HCT116 (cell line): Measurements from ENCODE around the gene MAP3K4. TPM values are rescaled to one million over a fixed set of nuclear protein-coding genes. Genes with fewer than 3 reads are reported as not detected.

Experiments
- ATAC-seq: fragments of 200-7000 bp; cut with Tn5 transposase; 2 replicates; pipeline ENCODE4 v1.9.1; 2020; ENCODE audit warnings: mild to moderate bottlenecking, moderate library complexity
- BruUV-seq: library from RNA; stranded (reverse); fragments of 400-500 nt; replicated peaks from 2 replicates; lab custom pipeline; 2021; lab: Mats Ljungman, UMichigan
- CTCF ChIA-PET: fragments of 300-600 bp; sonication (Branson Sonifier 250); formaldehyde crosslinking; loops from one replicate; lab custom pipeline; 2021; ENCODE audit warnings: antibody characterized with exemption; lab: Charles Lee
- POLR2A ChIA-PET: fragments of 300-600, 350-600 bp; sonication (Branson Sonifier 250); formaldehyde crosslinking; loops from one replicate; lab custom pipeline; 2021; ENCODE audit warnings: antibody characterized with exemption; lab: Charles Lee
- RAD21 ChIA-PET, 2 experiments: fragments of 300-600 bp; sonication (Branson Sonifier 250); formaldehyde crosslinking; loops; one replicate each; lab custom pipeline; 2023; ENCODE audit warnings: low total read pairs in 2 of 2; ENCODE audit not compliant: uncharacterized antibody in 2 of 2, unreplicated experiment in 2 of 2, low non-redundant PET in 1 of 2; lab: Charles Lee
- DNase-seq: peaks from one replicate; pipeline ENCODE4 v3.0.0-alpha.2; 2010; ENCODE audit warnings: low read depth, low spot score
- H2AFZ ChIP-seq: fragments of 200-600 bp; shearing (Covaris generic), sonication (generic); 2 replicates; pipeline ENCODE4 v1.6.1; 2017; ENCODE audit warnings: low read depth, mixed run types, mixed read lengths, antibody characterized with exemption, low read length; ENCODE audit not compliant: poor library complexity, severe bottlenecking
- H3K27ac ChIP-seq: 2 replicates; pipeline ENCODE4 v1.5.1; 2012; ENCODE audit warnings: low read depth, low read length
- H3K27me3 ChIP-seq: fragments of 200-600 bp; sonication (generic); 2 replicates; pipeline ENCODE4 v1.6.1; 2016; ENCODE audit warnings: mixed run types, low read length, mixed read lengths; ENCODE audit not compliant: insufficient read depth
- H3K36me3 ChIP-seq, 2 experiments: fragments of 200-500 bp in 1 of 2; fragments of 200-600 bp in 1 of 2; sonication (Bioruptor generic) in 1 of 2; sonication (generic) in 1 of 2; 2 replicates each; pipeline versions ENCODE4 v1.5.1 to v1.6.1; 2014 to 2016; ENCODE audit warnings: low read length in 2 of 2, inconsistent platforms in 1 of 2, mixed read lengths in 1 of 2, mixed run types in 1 of 2; ENCODE audit not compliant: insufficient read depth in 2 of 2, control insufficient read depth in 1 of 2
- H3K4me1 ChIP-seq, 2 experiments: fragments of 200-600 bp in 1 of 2; sonication (generic) in 1 of 2; 2 replicates each; pipeline versions ENCODE4 v1.5.1 to v1.6.1; 2012 to 2017; ENCODE audit warnings: low read length in 2 of 2, inconsistent platforms in 1 of 2, mild to moderate bottlenecking in 1 of 2, mixed read lengths in 1 of 2, mixed run types in 1 of 2, moderate library complexity in 1 of 2; ENCODE audit not compliant: insufficient read depth in 2 of 2, control insufficient read depth in 1 of 2
- H3K4me2 ChIP-seq: fragments of 200-600 bp; sonication (generic); 2 replicates; pipeline ENCODE4 v1.6.1; 2017; ENCODE audit warnings: mixed run types, low read length, mixed read lengths
- H3K4me3 ChIP-seq, 2 experiments: fragments of 200-600 bp in 1 of 2; sonication (generic) in 1 of 2; replicated peaks in 1 of 2; 2 replicates each; pipeline ENCODE4 v1.5.1; 2011 to 2016; ENCODE audit warnings: low read length in 2 of 2, control low read depth in 1 of 2, low read depth in 1 of 2, mild to moderate bottlenecking in 1 of 2, mixed read lengths in 1 of 2, mixed run types in 1 of 2
- H3K79me2 ChIP-seq: fragments of 200-600 bp; sonication (generic); 2 replicates; pipeline ENCODE4 v1.6.1; 2017; ENCODE audit warnings: mild to moderate bottlenecking, mixed run types, low read length, moderate library complexity, mixed read lengths; ENCODE audit not compliant: insufficient read depth
- H3K9ac ChIP-seq: fragments of 200-600 bp; sonication (generic); 2 replicates; pipeline ENCODE4 v1.6.1; 2016; ENCODE audit warnings: low read length, mixed read lengths
- H3K9me2 ChIP-seq: fragments of 200-600 bp; sonication (generic), shearing (Covaris generic); 2 replicates; pipeline ENCODE4 v1.6.1; 2017; ENCODE audit warnings: mixed run types, mild to moderate bottlenecking, moderate library complexity; ENCODE audit not compliant: insufficient read depth
- H3K9me3 ChIP-seq, 2 experiments: fragments of 200-500 bp in 1 of 2; fragments of 200-600 bp in 1 of 2; sonication (Bioruptor generic) in 1 of 2; sonication (generic) in 1 of 2; 2 replicates each; pipeline ENCODE4 v1.6.1; 2014 to 2017; ENCODE audit warnings: low read length in 2 of 2, mixed read lengths in 2 of 2, inconsistent platforms in 1 of 2, low read depth in 1 of 2, mild to moderate bottlenecking in 1 of 2, mixed run types in 1 of 2, moderate library complexity in 1 of 2; ENCODE audit not compliant: control insufficient read depth in 1 of 2, insufficient read depth in 1 of 2
- H4K20me1 ChIP-seq: fragments of 200-600 bp; sonication (generic), shearing (Covaris generic); 2 replicates; pipeline ENCODE4 v1.6.1; 2017; ENCODE audit warnings: mixed run types, mild to moderate bottlenecking, moderate library complexity; ENCODE audit not compliant: insufficient read depth
- CEBPB ChIP-seq: IDR thresholded peaks from 2 replicates; pipeline ENCODE4 v1.6.1; 2012; ENCODE audit warnings: low read depth
- ELF1 ChIP-seq: IDR thresholded peaks from 2 replicates; pipeline ENCODE4 v1.6.1; 2012; ENCODE audit warnings: low read depth, borderline replicate concordance
- EZH2phosphoT487 ChIP-seq: fragments of 200-600 bp; IDR thresholded peaks from 2 replicates; pipeline ENCODE4 v1.6.1; 2018; ENCODE audit warnings: antibody characterized with exemption, borderline replicate concordance
- SRF ChIP-seq: IDR thresholded peaks from 2 replicates; pipeline ENCODE4 v1.6.1; 2012; ENCODE audit warnings: low read depth
- YY1 ChIP-seq: IDR thresholded peaks from 2 replicates; pipeline ENCODE4 v1.6.1; 2011; ENCODE audit warnings: low read length, low read depth, moderate library complexity, mild to moderate bottlenecking; ENCODE audit not compliant: insufficient replicate concordance; ENCODE audit errors: extremely low read depth
- ZNF274 ChIP-seq: fragments of 200-500 bp; sonication (Bioruptor generic); IDR thresholded peaks from 2 replicates; pipeline ENCODE4 v1.6.1; 2014; ENCODE audit warnings: mild to moderate bottlenecking, low read depth, low read length, inconsistent platforms
- intact Hi-C: fragments of 100-400 bp; cut with micrococcal nuclease; formaldehyde crosslinking; loops from 2 replicates; pipeline ENCODE4 v1.10.0; 2022
- total RNA-seq: library from RNA; stranded (reverse); gene quantifications from one replicate; pipeline ENCODE4 v1.2.1, GENCODE V29; 2021; ENCODE audit not compliant: unreplicated experiment
- TF ChIP-seq, protein P1 (sequence below): IDR thresholded peaks from 2 replicates; pipeline ENCODE4 v1.6.1; 2012
- TF ChIP-seq, protein P2 (sequence below): IDR thresholded peaks from 2 replicates; pipeline ENCODE4 v1.6.1; 2011; ENCODE audit warnings: mild to moderate bottlenecking, low read length, moderate library complexity; ENCODE audit not compliant: insufficient replicate concordance; ENCODE audit errors: extremely low read depth
- TF ChIP-seq, protein P3 (sequence below): IDR thresholded peaks from 2 replicates; pipeline ENCODE4 v1.6.1; 2012

The MAP3K4 gene
- total RNA-seq, 1 experiment from 2014 or later, result 46.5 TPM

DNA sequence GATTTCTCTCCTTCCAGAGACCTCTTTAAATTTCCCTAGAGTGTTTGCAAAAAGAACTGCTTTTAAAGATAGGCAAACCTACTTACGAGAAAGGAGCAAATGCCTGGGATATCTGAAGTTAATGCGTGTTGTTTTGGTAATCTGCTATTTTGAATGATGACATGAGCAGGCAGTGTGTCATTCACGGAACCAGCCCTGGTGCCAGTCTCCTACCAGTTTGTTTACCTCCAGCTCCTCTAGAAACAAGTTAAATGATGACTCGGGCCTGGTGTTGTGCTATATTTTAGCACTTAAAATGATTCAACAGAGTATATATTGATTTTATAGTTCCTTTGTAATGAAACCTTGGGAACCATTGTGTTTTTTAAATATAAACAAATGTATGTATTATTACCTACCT lies 41.1 kb upstream of the MAP3K4 start:
- Histone ChIP-seq H3K9me2 (no peaks in the 10 kb centered on the region), H3K9me3 (no peaks in the 10 kb centered on the region), H3K79me2 (no peaks in the 10 kb centered on the region), H3K27me3 (no peaks in the 10 kb centered on the region), H3K4me2 (no peak overlapping the region), H4K20me1 (no peaks in the 10 kb centered on the region), H2AFZ (no peak overlapping the region), H3K36me3 (no peaks in the 10 kb centered on the region), H3K4me3 (no peak overlapping the region), H3K9ac (no peak overlapping the region), H3K4me1 (no peaks in the 10 kb centered on the region), H3K27ac (no peak overlapping the region)
- no peak for DNase-seq
- no peak for ATAC-seq
- intact Hi-C loops, result no loop called here
- ChIA-PET RAD21 (no interaction called here), CTCF (no interaction called here), POLR2A (no interaction called here)
- TF ChIP-seq ELF1, result no peak
- no TSS peak for BruUV-seq

DNA sequence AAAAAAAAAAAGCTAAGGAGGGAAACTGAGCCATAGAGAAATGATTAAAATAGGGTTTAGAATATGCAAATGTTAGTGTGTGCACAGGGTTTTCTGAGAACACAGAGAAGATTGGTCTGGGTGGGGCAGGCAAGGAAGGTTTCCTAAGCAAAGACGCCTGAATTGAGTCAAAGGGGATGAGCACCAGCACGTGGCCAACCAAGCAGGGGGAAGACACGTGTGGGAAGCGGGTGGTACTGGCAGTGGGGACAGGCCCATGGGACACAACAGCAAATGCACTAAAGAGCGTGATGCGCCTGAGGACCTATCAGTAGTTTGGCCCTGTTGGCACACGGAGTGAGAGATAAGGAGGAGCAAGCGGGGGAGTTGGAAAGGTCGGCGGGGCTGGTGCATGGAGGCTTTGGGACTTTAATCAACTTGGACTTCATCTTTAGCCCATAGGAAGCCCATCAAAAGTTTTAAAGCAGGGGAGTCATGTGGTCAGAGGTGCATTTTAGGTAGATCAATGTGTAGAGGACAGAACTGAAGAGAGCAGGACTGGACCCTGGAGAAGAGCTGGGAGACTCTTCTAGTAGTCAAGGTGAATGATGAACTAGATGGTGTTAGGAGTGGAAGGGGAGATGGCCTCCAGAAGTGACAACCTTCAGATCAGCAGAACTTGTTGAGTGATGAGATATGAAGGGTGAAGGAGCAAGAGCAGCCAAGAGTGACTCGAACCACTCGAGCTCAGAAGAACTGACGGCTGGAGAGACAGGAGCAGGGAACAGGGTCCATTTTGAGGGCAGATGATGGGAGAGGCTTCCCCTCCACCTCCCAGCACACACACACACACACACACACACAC lies 40.2 kb upstream of the MAP3K4 start:
- ATAC-seq (no peak), DNase-seq (no peak)
- POLR2A ChIA-PET, result no interaction called here
- Histone ChIP-seq H3K79me2 (no peaks in the 10 kb centered on the region), H3K9ac (no peak overlapping the region), H3K36me3 (no peaks in the 10 kb centered on the region), H3K9me2 (no peaks in the 10 kb centered on the region), H3K27me3 (no peaks in the 10 kb centered on the region), H3K9me3 (no peaks in the 10 kb centered on the region), H3K4me2 (no peak overlapping the region), H3K4me3 (no peak overlapping the region), H2AFZ (no peak overlapping the region), H3K27ac (no peak overlapping the region), H4K20me1 (no peaks in the 10 kb centered on the region), H3K4me1 (no peaks in the 10 kb centered on the region)
- intact Hi-C loops, result no loop called here
- BruUV-seq, result no TSS peak
- TF ChIP-seq ZNF274, result no peak
- TF ChIP-seq, protein P1, sequence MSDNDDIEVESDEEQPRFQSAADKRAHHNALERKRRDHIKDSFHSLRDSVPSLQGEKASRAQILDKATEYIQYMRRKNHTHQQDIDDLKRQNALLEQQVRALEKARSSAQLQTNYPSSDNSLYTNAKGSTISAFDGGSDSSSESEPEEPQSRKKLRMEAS, result no peak
- TF ChIP-seq, protein P2, sequence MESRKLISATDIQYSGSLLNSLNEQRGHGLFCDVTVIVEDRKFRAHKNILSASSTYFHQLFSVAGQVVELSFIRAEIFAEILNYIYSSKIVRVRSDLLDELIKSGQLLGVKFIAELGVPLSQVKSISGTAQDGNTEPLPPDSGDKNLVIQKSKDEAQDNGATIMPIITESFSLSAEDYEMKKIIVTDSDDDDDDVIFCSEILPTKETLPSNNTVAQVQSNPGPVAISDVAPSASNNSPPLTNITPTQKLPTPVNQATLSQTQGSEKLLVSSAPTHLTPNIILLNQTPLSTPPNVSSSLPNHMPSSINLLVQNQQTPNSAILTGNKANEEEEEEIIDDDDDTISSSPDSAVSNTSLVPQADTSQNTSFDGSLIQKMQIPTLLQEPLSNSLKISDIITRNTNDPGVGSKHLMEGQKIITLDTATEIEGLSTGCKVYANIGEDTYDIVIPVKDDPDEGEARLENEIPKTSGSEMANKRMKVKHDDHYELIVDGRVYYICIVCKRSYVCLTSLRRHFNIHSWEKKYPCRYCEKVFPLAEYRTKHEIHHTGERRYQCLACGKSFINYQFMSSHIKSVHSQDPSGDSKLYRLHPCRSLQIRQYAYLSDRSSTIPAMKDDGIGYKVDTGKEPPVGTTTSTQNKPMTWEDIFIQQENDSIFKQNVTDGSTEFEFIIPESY, result no peak
- TF ChIP-seq EZH2phosphoT487, result no peak
- no peak for TF ChIP-seq CEBPB
- TF ChIP-seq SRF, result no peak
- no peak for TF ChIP-seq YY1
- TF ChIP-seq, protein P3, sequence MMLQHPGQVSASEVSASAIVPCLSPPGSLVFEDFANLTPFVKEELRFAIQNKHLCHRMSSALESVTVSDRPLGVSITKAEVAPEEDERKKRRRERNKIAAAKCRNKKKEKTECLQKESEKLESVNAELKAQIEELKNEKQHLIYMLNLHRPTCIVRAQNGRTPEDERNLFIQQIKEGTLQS, result no peak
- RAD21 ChIA-PET, result no interaction called here
- CTCF ChIA-PET, result interaction anchor here (0.6 kb wide), 1 partner anchor 261 kb away, joined by 3 read pairs; no protein-coding TSS in a partner anchor
